ENCODE results near the gene PKP3.
A peak's percentile ranks its signal among the peaks of the same experiment; 100 is the strongest.
"Not testable (repeated sequence)": the region's sequence is repeated elsewhere in the genome, so short reads cannot be mapped to it uniquely, and the experiment has no call there.

PKP3 gene

GRCh38 chr11:412641-413119, 18.7 kb downstream of the PKP3 start:
- no peak for DNase-seq

- DNase-seq: no peak
Measured at GRCh38 chr11:413120-414081, 19.4 kb downstream of the PKP3 start.

GRCh38 chr11:414318-414857, 20.4 kb downstream of the PKP3 start:
- DNase-seq: no peak

GRCh38 chr11:415640-416041, 21.6 kb downstream of the PKP3 start:
- no peak for DNase-seq

- DNase-seq: no peak
Measured at GRCh38 chr11:416051-416756, 22.2 kb downstream of the PKP3 start.

- peak; percentile 46 for DNase-seq
Measured at GRCh38 chr11:416757-417621, 23.0 kb downstream of the PKP3 start.

GRCh38 chr11:417652-418342, 23.8 kb downstream of the PKP3 start:
- no peak for DNase-seq

- DNase-seq: no peak
Measured at GRCh38 chr11:418343-419247, 24.6 kb downstream of the PKP3 start.

- no peak for DNase-seq
Measured at GRCh38 chr11:419248-420005, 25.4 kb downstream of the PKP3 start.

GRCh38 chr11:420054-420910, 26.3 kb downstream of the PKP3 start:
- DNase-seq: no peak

GRCh38 chr11:420911-421321, 26.9 kb downstream of the PKP3 start:
- DNase-seq: no peak

- DNase-seq: no peak
Measured at GRCh38 chr11:422249-422656, 28.2 kb downstream of the PKP3 start.

GRCh38 chr11:424232-424631, 30.2 kb downstream of the PKP3 start:
- DNase-seq: no peak

GRCh38 chr11:424766-425165, 30.8 kb downstream of the PKP3 start:
- not testable (repeated sequence) for DNase-seq

GRCh38 chr11:425301-425700, 31.3 kb downstream of the PKP3 start:
- no peak for DNase-seq

- no peak for DNase-seq
Measured at GRCh38 chr11:426851-427250, 32.8 kb downstream of the PKP3 start.

- DNase-seq: no peak
Measured at GRCh38 chr11:428295-428694, 34.3 kb downstream of the PKP3 start.

- no peak for DNase-seq
Measured at GRCh38 chr11:429391-429790, 35.4 kb downstream of the PKP3 start.

- DNase-seq: no peak
Measured at GRCh38 chr11:429931-430456, 36.0 kb downstream of the PKP3 start.

Data from CD4-positive, alpha-beta T cell treated with Interleukin-12 subunit alpha and Interleukin-12 subunit beta, for 1 hour (primary cell).